Transverse colon (tissue), 4 donors: Measurements from ENCODE around the gene PLA2G7. TPM values are rescaled to one million over a fixed set of nuclear protein-coding genes. Genes with fewer than 3 reads are reported as not detected.
"Not testable (repeated sequence)": the region's sequence is repeated elsewhere in the genome, so short reads cannot be mapped to it uniquely, and the experiment has no call there.

Experiments
- DNase-seq: peaks from one replicate; pipeline ENCODE4 v3.0.0-alpha.2; 2019
- H3K27ac ChIP-seq, 4 donors: fragments of 200-600 bp; sonication (generic); 2 replicates each; pipeline ENCODE4 v1.5.1; 2016 to 2018; ENCODE audit warnings: inconsistent platforms in 4 of 4
- H3K27me3 ChIP-seq: fragments of 200-600 bp; sonication (generic); 2 replicates; pipeline ENCODE4 v1.5.1; 2017; ENCODE audit warnings: inconsistent platforms
- H3K36me3 ChIP-seq, 4 donors: fragments of 200-600 bp; sonication (generic); 2 replicates each; pipeline ENCODE4 v1.5.1; 2017 to 2019; ENCODE audit warnings: inconsistent platforms in 4 of 4
- H3K4me1 ChIP-seq, 4 donors: fragments of 200-600 bp; sonication (generic); 2 replicates each; pipeline ENCODE4 v1.5.1; 2017 to 2020; ENCODE audit warnings: inconsistent platforms in 4 of 4
- H3K4me3 ChIP-seq, 4 donors: fragments of 200-600 bp; sonication (generic); 1 replicate in 1 of 4; 2 replicates in 3 of 4; pipeline versions ENCODE4 v1.5.1 to v1.6.1; 2017 to 2019; ENCODE audit warnings: inconsistent platforms in 4 of 4
- H3K9me3 ChIP-seq, 2 donors: fragments of 200-600 bp; sonication (generic); 2 replicates each; pipeline ENCODE4 v1.5.1; 2017 to 2019; ENCODE audit warnings: inconsistent platforms in 2 of 2
- CTCF ChIP-seq, 5 experiments: fragments of 200-600 bp in 3 of 5; fragments of 450-650 bp in 2 of 5; sonication (generic) in 3 of 5; IDR thresholded peaks; 1 replicate in 2 of 5; 2 replicates in 3 of 5; pipeline ENCODE4 v1.5.1; 2016 to 2017; ENCODE audit warnings: antibody characterized with exemption in 5 of 5, inconsistent platforms in 3 of 5, mild to moderate bottlenecking in 2 of 5, moderate library complexity in 1 of 5
- EP300 ChIP-seq: sonication (generic); formaldehyde crosslinking; IDR thresholded peaks from one replicate; pipeline ENCODE4 v1.6.1; 2017; ENCODE audit warnings: antibody characterized with exemption, low read depth
- POLR2A ChIP-seq: fragments of 450-650 bp; IDR thresholded peaks from one replicate; pipeline ENCODE4 v1.6.1; 2016; ENCODE audit warnings: antibody characterized with exemption, mild to moderate bottlenecking, moderate library complexity
- POLR2AphosphoS5 ChIP-seq, 3 donors: sonication (generic); formaldehyde crosslinking; IDR thresholded peaks; one replicate each; pipeline ENCODE4 v1.6.1; 2016; ENCODE audit warnings: antibody characterized with exemption in 3 of 3
- WGBS, 2 donors: methylation state at CpG; one replicate each; pipeline ENCODE4 v1.1.5; 2018; ENCODE audit warnings: low coverage in 1 of 2; 5-methylcytosine and 5-hydroxymethylcytosine counted together
- in situ Hi-C, 4 donors: fragments of 200-750 bp; cut with MboI; loops; one replicate each; pipeline versions ENCODE4 v1.15.0 to v1.15.1; 2017; ENCODE audit warnings: low sequenced_read_pairs in 3 of 4, low pct_ligation_motif_present in 1 of 4, low pct_unique_long_range_greater_than_20kb in 1 of 4
- intact Hi-C: fragments of 100-400 bp; cut with DNase I; formaldehyde crosslinking; loops from one replicate; pipeline ENCODE4 v1.15.1; 2023; ENCODE audit warnings: low total_unique reads
- total RNA-seq, 4 donors: library from RNA; depleted of rRNA; stranded (reverse); fragments of >200 nt; gene quantifications; one replicate each; pipeline ENCODE4 v1.1.0, GENCODE V29; 2016

Gene PLA2G7
- total RNA-seq, 4 donors from 2014 or later, result 0.14 to 3.0 (median 1.4) TPM; not detected in 1

DNA sequence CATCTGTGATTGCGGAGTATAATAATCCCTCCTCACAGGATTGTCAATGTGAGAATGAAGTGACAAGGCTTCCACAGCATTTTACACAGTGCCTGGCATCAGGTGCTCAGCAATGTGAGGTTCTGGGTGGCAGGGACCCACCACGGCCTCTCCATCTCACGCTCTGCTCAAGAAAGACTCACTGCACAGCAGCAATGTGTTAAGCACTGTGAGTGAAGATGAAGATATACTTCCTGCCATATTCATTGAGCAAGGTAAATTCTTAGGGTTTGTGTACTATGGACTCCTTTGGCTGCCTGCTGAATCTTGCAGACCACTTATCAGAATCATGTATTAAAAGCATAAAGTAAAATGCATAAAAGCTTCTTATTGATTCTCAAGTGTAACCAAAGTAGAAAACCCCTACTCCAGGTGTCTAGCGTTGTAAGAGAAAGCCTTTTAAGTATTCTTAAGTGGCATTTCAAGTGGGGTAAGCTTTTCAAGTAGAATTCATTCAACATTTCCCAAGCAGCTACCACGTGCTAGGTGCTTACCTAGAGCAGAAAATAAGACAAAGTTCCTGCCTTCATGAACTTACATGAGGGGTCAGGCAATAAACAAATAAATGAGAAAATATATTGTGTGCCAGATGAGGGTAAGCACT is 41.0 kb upstream of the PLA2G7 start:
- no peaks in the 10 kb centered on the region for H3K27me3 ChIP-seq
- no peak overlapping the region for H3K27ac ChIP-seq
- H3K9me3 ChIP-seq, result no peaks in the 10 kb centered on the region
- no peak for DNase-seq
- intact Hi-C loops, result no loop called here
- in situ Hi-C loops, result no loop called here
- no peak for TF ChIP-seq POLR2AphosphoS5 (IDR thresholded peaks at IDR 0.05)
- no peak for TF ChIP-seq POLR2A
- no peak for TF ChIP-seq EP300
- no peak for TF ChIP-seq CTCF (IDR thresholded peaks at IDR 0.05)
- no peaks in the 10 kb centered on the region for H3K4me1 ChIP-seq
- no peaks in the 10 kb centered on the region for H3K36me3 ChIP-seq
- 75 to 90% methylated on average over 1 to 5 of the region's 5 CpGs for WGBS, 2 donors
- no peak overlapping the region for H3K4me3 ChIP-seq

GRCh38 chr6:46774736-46775135 is 39.6 kb upstream of the PLA2G7 start:
- intact Hi-C loops, DNase-seq, H3K36me3 ChIP-seq, H3K4me3 ChIP-seq, in situ Hi-C loops, H3K27me3 ChIP-seq, H3K27ac ChIP-seq, H3K9me3 ChIP-seq, H3K4me1 ChIP-seq: not testable (repeated sequence)
- 90% methylated on average over 9 of the region's 24 CpGs; no CpG with 5 or more reads in 1 of the 2 donors for WGBS, 2 donors

GRCh38 chr6:46773201-46773855 is 38.2 kb upstream of the PLA2G7 start:
- intact Hi-C loops, result no loop called here
- H3K27ac ChIP-seq, result peak overlapping the region in 2 of 4 donors; percentile 0 to 12
- in situ Hi-C loops, result no loop called here

DNA sequence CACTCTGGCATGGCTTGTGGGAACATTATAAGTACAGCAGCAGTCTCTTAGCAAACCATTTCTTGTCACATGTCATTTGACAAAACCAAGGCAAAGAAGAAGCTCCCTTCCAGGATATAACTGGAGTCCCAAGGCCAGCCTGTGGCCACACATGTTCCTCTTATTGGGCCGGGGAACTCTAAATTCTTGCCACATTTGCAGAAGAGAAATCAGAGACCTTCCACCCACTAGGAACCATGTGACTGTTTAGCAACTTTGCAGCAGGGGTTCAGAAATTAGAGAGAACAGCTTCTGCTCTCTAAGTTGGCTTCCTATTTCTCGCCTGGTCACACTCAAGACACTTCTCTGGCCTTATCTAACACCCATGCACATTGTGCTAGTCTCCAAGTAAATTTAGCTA is 37.6 kb upstream of the PLA2G7 start:
- in situ Hi-C loops (no loop called here), intact Hi-C loops (no loop called here)
- TF ChIP-seq POLR2AphosphoS5 (IDR thresholded peaks at IDR 0.05) (no peak), POLR2A (no peak), EP300 (no peak), CTCF (IDR thresholded peaks at IDR 0.05) (no peak)
- peak overlapping the region in 2 of 4 donors; percentile 8 to 44 for H3K27ac ChIP-seq
- H3K4me3 ChIP-seq, result no peak overlapping the region
- 65 to 80% methylated on average over 1 to 2 of the region's 2 CpGs for WGBS, 2 donors
- H3K27me3 ChIP-seq, result no peaks in the 10 kb centered on the region
- no peaks in the 10 kb centered on the region for H3K36me3 ChIP-seq
- no peaks in the 10 kb centered on the region for H3K4me1 ChIP-seq
- DNase-seq, result peak; percentile 13
- no peaks in the 10 kb centered on the region for H3K9me3 ChIP-seq

More at GRCh38 chr6:46773201-46773855, 38.2 kb upstream of the PLA2G7 start:
- Histone ChIP-seq H3K27me3 (no peaks in the 10 kb centered on the region), H3K9me3 (no peaks in the 10 kb centered on the region), H3K36me3 (no peaks in the 10 kb centered on the region), H3K4me1 (no peaks in the 10 kb centered on the region), H3K4me3 (no peak overlapping the region)
- DNase-seq, result no peak
- TF ChIP-seq POLR2A (no peak), POLR2AphosphoS5 (IDR thresholded peaks at IDR 0.05) (no peak), CTCF (IDR thresholded peaks at IDR 0.05) (no peak), EP300 (no peak)
- WGBS, 2 donors, result 58% methylated on average over 1 of the region's 1 CpG; no CpG with 5 or more reads in 1 of the 2 donors
